Gastroesophageal sphincter (tissue), 3 donors: Measurements from ENCODE around the gene KANTR.

Experiments
- EP300 ChIP-seq: sonication (generic); formaldehyde crosslinking; IDR thresholded peaks from one replicate; pipeline ENCODE4 v1.6.1; 2017; ENCODE audit warnings: antibody characterized with exemption, mild to moderate bottlenecking
- POLR2A ChIP-seq, 2 donors: fragments of 450-650 bp; IDR thresholded peaks; one replicate each; pipeline ENCODE4 v1.6.1; 2017; ENCODE audit warnings: antibody characterized with exemption in 2 of 2, mild to moderate bottlenecking in 2 of 2, moderate library complexity in 1 of 2
- POLR2AphosphoS5 ChIP-seq: sonication (generic); formaldehyde crosslinking; IDR thresholded peaks from one replicate; pipeline ENCODE4 v1.6.1; 2017; ENCODE audit warnings: antibody characterized with exemption
- TF ChIP-seq, protein P1 (sequence below), 4 experiments: fragments of 200-600 bp in 2 of 4; fragments of 450-650 bp in 2 of 4; sonication (generic) in 1 of 4; IDR thresholded peaks; one replicate each; pipeline ENCODE4 v1.5.1; 2017 to 2019; ENCODE audit warnings: antibody characterized with exemption in 4 of 4, mild to moderate bottlenecking in 2 of 4, moderate library complexity in 2 of 4

DNA sequence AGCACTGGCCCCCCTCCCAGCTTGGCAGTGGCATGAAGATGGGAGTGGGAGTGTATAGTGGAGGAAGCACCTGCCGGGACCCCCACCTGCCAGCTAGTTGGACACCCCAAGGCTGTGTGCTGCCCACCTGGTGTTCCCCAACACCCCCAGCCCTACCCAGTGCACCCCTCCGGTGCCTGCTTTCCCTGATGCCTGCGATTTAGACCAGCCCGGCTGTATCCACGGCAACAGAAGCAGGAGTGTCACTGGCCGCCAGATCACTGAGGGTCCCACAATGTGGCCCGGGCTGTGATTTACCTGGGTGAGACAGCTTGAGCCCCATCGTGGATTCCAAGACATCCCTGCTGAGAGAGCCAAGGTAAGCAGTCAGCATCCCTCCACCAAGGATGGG lies 44.8 kb upstream of the KANTR start:
- TF ChIP-seq, protein P1, sequence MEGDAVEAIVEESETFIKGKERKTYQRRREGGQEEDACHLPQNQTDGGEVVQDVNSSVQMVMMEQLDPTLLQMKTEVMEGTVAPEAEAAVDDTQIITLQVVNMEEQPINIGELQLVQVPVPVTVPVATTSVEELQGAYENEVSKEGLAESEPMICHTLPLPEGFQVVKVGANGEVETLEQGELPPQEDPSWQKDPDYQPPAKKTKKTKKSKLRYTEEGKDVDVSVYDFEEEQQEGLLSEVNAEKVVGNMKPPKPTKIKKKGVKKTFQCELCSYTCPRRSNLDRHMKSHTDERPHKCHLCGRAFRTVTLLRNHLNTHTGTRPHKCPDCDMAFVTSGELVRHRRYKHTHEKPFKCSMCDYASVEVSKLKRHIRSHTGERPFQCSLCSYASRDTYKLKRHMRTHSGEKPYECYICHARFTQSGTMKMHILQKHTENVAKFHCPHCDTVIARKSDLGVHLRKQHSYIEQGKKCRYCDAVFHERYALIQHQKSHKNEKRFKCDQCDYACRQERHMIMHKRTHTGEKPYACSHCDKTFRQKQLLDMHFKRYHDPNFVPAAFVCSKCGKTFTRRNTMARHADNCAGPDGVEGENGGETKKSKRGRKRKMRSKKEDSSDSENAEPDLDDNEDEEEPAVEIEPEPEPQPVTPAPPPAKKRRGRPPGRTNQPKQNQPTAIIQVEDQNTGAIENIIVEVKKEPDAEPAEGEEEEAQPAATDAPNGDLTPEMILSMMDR (IDR thresholded peaks at IDR 0.05), result no peak
- TF ChIP-seq POLR2A (IDR thresholded peaks at IDR 0.05) (no peak), POLR2AphosphoS5 (no peak), EP300 (no peak)
